ENCODE data around the gene ATP11B. TPM values are rescaled to one million over a fixed set of nuclear protein-coding genes. Genes with fewer than 3 reads are reported as not detected.
A peak's percentile ranks its signal among the peaks of the same experiment; 100 is the strongest.

ATP11B gene
- total and polyA plus RNA-seq, 9 of the 15 experiments (the other 6 are each of a cell fraction or from before 2014, with no cell fraction given): 11.9 to 68.7 (median 41.8) TPM

DNA sequence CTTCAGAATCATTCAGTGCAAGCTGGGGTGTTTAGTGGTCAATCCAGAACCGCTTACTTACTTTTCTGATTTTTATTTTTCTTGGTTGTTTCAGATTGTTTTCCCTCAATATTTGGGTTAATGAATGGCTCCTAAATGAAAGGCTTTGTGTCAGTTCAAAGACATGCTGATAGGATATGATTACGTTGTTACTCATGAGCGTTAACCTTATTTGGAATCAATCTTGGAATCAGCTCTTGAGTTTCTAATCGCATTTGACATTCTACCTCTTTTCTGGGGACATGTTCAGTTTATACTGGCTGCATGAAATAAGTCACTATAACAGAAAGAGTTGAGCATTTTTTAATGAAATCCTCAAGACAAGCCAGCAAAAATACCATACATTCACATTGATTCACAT is 50.2 kb downstream of the ATP11B start:
- no peak for ATAC-seq
- Histone ChIP-seq H3K79me2 (ENCODE audit: control insufficient read depth, insufficient read depth, low read length) (no peaks in the 10 kb centered on the region; the same call in 2 of the 3 replicates), H3K27me3 (ENCODE audit: control insufficient read depth in 2 of 2, insufficient read depth in 2 of 2, low read length in 2 of 2) (no peaks in the 10 kb centered on the region), H3K9me1 (ENCODE audit: control insufficient read depth, insufficient read depth, low read length) (no peaks in the 10 kb centered on the region), H4K20me1 (replicated peaks; ENCODE audit: control insufficient read depth, insufficient read depth, low read length) (no peaks in the 10 kb centered on the region), H3K36me3 (ENCODE audit: control insufficient read depth, insufficient read depth, low read length) (peaks cover 71% of the 10 kb centered on the region), H3K9ac (ENCODE audit: insufficient read depth in 1 of 2, low read depth in 2 of 2, low read length in 2 of 2) (no peak overlapping the region), H3K4me2 (ENCODE audit: insufficient read depth, low read length) (no peak overlapping the region), H3K4me3 (no peak overlapping the region), H2AFZ (ENCODE audit: low read depth, low read length) (no peak overlapping the region), H3K4me1 (replicated peaks in 1 of 2; ENCODE audit: control insufficient read depth in 2 of 2, insufficient read depth in 2 of 2, low read length in 2 of 2) (no peaks in the 10 kb centered on the region), H3K27ac (ENCODE audit: extremely low read depth, low read depth, low read length) (no peak overlapping the region), H3K9me3 (replicated peaks; ENCODE audit: control insufficient read depth, insufficient read depth, low read depth, low read length) (no peaks in the 10 kb centered on the region)
- BruUV-seq (replicated peaks): TSS peak; percentile 16
- in situ Hi-C loops (cut with MboI) (loop anchor here (5.0 kb wide), 1 partner anchor 131 kb away; no protein-coding TSS in a partner anchor), intact Hi-C loops (cut with micrococcal nuclease) (no loop called here)
- FAIRE-seq: no peak
- ChIA-PET POLR2A (interaction anchor here (0.6 to 1.6 kb wide), 3 partner anchors 10 to 73 kb away, joined by 3 read pairs; no protein-coding TSS in a partner anchor), CTCF (ENCODE audit: low intra/inter-chr PET ratio) (no interaction called here)
- WGBS (ENCODE audit: insufficient coverage, low coverage, missing lambda C conversion rate): 90% methylated on average over 4 of the region's 4 CpGs
- no peak for DNase-seq (ENCODE audit: extremely low read depth in 1 of 4, low spot score in 3 of 4)
- TF ChIP-seq ZNF134 (CRISPR knock-in tag; conservative IDR thresholded peaks at IDR 0.05): no peak
- TF ChIP-seq COPS2 (conservative IDR thresholded peaks at IDR 0.05): no peak
- TF ChIP-seq ZNF197 (CRISPR knock-in tag; IDR thresholded peaks at IDR 0.05; ENCODE audit: low read depth): no peak
- no peak for TF ChIP-seq PCBP2 (IDR thresholded peaks at IDR 0.05; ENCODE audit: low read depth, low read length, poor library complexity, severe bottlenecking)
- TF ChIP-seq ZNF408 (CRISPR knock-in tag; IDR thresholded peaks at IDR 0.05; ENCODE audit: low read depth): no peak
- TF ChIP-seq, protein P1, sequence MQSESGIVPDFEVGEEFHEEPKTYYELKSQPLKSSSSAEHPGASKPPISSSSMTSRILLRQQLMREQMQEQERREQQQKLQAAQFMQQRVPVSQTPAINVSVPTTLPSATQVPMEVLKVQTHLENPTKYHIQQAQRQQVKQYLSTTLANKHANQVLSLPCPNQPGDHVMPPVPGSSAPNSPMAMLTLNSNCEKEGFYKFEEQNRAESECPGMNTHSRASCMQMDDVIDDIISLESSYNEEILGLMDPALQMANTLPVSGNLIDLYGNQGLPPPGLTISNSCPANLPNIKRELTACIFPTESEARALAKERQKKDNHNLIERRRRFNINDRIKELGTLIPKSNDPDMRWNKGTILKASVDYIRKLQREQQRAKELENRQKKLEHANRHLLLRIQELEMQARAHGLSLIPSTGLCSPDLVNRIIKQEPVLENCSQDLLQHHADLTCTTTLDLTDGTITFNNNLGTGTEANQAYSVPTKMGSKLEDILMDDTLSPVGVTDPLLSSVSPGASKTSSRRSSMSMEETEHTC (IDR thresholded peaks at IDR 0.05): no peak
- TF ChIP-seq POLR2AphosphoS5 (IDR thresholded peaks at IDR 0.05; ENCODE audit: control insufficient read depth, insufficient read depth, low read depth, low read length): no peak
- no peak for TF ChIP-seq ZNF316 (IDR thresholded peaks at IDR 0.05)
- TF ChIP-seq ZNF165 (CRISPR knock-in tag; IDR thresholded peaks at IDR 0.05; ENCODE audit: borderline replicate concordance): no peak
- no peak for TF ChIP-seq ARHGAP35 (IDR thresholded peaks at IDR 0.05; ENCODE audit: partially characterized antibody)
- no peak for TF ChIP-seq CREB1 (IDR thresholded peaks at IDR 0.05)
- no peak for TF ChIP-seq CREB1 (CRISPR knock-in tag; IDR thresholded peaks at IDR 0.05)
- TF ChIP-seq, protein P2, sequence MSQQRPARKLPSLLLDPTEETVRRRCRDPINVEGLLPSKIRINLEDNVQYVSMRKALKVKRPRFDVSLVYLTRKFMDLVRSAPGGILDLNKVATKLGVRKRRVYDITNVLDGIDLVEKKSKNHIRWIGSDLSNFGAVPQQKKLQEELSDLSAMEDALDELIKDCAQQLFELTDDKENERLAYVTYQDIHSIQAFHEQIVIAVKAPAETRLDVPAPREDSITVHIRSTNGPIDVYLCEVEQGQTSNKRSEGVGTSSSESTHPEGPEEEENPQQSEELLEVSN (IDR thresholded peaks at IDR 0.05; ENCODE audit: borderline replicate concordance in 1 of 2, extremely low read depth in 1 of 2, insufficient read depth in 1 of 2, insufficient read length in 1 of 2, low read depth in 1 of 2, low read length in 1 of 2, poor library complexity in 1 of 2, severe bottlenecking in 1 of 2): no peak
- no peak for TF ChIP-seq FOXA1 (IDR thresholded peaks at IDR 0.05; ENCODE audit: borderline replicate concordance)
- TF ChIP-seq ETV6 (IDR thresholded peaks at IDR 0.05; ENCODE audit: borderline replicate concordance in 1 of 2, low read depth in 2 of 2, low read length in 1 of 2): no peak
- no peak for TF ChIP-seq ETV6 (CRISPR knock-in tag; IDR thresholded peaks at IDR 0.05; ENCODE audit: borderline replicate concordance)
